Suprapubic skin (tissue), 3 donors: ENCODE results near the gene LIN37.

Experiments
- EP300 ChIP-seq: sonication (generic); formaldehyde crosslinking; IDR thresholded peaks from one replicate; pipeline ENCODE4 v1.6.1; 2017; ENCODE audit warnings: antibody characterized with exemption
- TF ChIP-seq, protein P1 (sequence below), 2 donors: fragments of 200-600 bp in 1 of 2; fragments of 450-650 bp in 1 of 2; sonication (generic) in 1 of 2; IDR thresholded peaks; one replicate each; pipeline ENCODE4 v1.5.1; 2016 to 2019; ENCODE audit warnings: antibody characterized with exemption in 2 of 2, mild to moderate bottlenecking in 1 of 2, moderate library complexity in 1 of 2

DNA sequence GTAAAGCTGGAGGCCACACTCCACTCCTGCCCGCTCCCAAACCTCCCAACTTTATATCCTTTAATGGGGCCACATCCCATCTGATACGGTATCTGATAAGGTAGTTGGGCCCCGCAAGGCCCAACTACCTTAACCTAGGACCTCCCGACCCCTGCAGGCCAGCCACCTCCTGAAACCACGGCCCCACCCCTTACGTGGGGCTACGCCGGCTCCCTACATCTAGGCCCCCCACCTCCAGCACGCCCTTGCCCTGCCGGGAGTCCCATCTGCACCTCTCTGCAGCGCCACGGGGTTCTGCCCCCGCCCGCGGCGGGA lies 8.3 kb upstream of the LIN37 start:
- TF ChIP-seq, protein P1, sequence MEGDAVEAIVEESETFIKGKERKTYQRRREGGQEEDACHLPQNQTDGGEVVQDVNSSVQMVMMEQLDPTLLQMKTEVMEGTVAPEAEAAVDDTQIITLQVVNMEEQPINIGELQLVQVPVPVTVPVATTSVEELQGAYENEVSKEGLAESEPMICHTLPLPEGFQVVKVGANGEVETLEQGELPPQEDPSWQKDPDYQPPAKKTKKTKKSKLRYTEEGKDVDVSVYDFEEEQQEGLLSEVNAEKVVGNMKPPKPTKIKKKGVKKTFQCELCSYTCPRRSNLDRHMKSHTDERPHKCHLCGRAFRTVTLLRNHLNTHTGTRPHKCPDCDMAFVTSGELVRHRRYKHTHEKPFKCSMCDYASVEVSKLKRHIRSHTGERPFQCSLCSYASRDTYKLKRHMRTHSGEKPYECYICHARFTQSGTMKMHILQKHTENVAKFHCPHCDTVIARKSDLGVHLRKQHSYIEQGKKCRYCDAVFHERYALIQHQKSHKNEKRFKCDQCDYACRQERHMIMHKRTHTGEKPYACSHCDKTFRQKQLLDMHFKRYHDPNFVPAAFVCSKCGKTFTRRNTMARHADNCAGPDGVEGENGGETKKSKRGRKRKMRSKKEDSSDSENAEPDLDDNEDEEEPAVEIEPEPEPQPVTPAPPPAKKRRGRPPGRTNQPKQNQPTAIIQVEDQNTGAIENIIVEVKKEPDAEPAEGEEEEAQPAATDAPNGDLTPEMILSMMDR (IDR thresholded peaks at IDR 0.05): no peak
- TF ChIP-seq EP300: no peak
